ENCODE measurements around the gene SSU72.
"Not testable (repeated sequence)": the region's sequence is repeated elsewhere in the genome, so short reads cannot be mapped to it uniquely, and the experiment has no call there.

SSU72 gene

GRCh38 chr1:1609822-1610485, 35.3 kb upstream of the SSU72 start:
- no peak for DNase-seq

DNA sequence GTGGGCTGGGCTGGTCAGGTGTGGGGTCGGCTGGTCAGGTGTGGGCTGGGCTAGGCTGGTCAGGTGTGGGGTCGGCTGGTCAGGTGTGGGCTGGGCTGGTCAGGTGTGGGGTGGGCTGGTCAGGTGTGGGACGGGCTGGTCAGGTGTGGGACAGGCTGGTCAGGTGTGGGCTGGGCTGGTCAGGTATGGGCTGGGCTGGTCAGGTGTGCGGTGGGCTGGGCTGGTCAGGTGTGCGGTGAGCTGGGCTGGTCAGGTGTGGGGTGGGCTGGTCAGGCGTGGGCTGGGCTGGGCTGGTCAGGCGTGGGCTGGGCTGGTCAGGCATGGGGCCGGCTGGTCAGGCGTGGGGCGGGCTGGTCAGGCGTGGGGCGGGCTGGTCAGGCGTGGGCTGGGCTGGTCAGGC, 31.6 kb upstream of the SSU72 start:
- no peak for DNase-seq

DNA sequence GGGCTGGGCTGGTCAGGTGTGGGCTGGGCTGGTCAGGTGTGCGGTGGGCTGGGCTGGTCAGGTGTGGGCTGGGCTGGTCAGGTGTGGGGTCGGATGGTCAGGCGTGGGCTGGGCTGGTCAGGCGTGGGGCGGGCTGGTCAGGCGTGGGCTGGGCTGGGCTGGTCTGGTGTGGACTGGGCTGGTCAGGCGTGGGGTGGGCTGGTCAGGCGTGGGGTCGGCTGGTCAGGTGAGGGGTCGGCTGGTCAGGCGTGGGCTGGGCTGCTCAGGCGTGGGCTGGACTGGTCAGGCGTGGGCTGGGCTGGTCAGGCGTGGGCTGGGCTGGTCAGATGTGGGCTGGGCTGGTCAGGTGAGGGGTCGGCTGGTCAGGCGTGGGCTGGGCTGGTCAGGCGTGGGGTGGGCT, 31.1 kb upstream of the SSU72 start:
- DNase-seq, result no peak

- DNase-seq, result no peak
Observed at GRCh38 chr1:1605034-1605591, 30.4 kb upstream of the SSU72 start.

- no peak for DNase-seq
Observed at GRCh38 chr1:1604374-1605033, 29.8 kb upstream of the SSU72 start.

- no peak for DNase-seq
Observed at GRCh38 chr1:1603671-1604373, 29.2 kb upstream of the SSU72 start.

DNA sequence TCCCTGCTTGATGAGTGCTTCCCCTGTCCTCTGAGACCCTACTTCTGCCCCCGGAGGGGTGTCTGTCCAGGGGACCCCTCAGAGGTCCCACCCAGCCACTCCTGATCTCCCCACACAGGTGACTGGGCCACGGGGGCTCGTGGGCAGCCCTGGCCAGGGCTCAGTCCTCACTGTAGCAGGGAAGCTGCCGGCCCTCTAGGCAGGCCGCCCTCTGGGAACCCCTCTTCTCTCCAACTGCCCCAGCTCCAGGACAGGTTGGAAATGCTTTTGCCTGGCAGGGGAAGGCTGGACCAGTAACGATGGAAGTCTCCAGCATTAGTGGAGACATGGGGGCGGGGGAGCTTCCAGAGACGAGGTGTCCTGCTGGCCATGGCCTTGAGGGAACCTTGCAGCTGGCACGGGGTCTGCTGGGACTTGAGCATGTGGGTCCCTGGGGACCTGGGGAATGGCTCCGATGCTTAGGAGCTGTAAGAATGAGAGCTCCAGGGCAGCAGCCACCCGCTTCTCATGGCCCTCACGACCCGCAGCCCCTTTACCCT, 28.4 kb upstream of the SSU72 start:
- no peak for DNase-seq

- DNase-seq, result no peak
Observed at GRCh38 chr1:1602304-1602967, 27.8 kb upstream of the SSU72 start.

GRCh38 chr1:1601564-1602303, 27.1 kb upstream of the SSU72 start:
- no peak for DNase-seq

DNA sequence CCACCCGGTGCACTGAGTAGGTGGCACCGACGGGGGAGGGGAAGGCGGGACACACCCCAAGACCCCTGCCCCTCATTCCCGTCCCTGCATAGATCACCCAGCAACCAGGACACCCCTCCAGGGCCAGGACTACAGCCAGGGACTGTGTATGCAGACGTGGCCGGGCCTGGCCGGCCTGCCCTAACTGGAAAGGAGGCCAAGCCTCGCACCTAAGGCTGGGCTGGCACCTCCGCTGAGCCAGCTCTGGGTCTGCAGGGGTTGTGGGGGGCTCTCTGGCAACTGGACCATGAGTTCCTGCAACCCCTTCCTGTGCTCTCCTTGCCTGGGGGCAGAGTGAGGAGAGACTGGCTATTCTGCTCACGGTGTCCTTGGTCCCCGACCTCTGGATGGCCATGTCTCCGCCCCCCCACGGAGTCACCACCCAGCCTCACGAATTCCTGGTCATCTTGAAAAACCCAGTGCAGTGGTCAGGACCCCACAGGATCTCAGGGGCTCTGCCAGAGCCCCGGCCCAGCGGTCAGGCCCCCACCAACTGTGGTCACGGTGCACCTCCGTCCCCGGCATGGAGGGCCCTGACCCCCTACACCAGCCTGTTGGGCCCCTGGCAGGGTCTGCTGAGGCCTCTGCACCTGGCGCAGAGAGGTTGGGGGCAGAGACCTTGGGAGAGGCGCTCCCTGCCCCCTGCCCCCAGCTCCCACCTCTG, 26.3 kb upstream of the SSU72 start:
- DNase-seq, result no peak

DNA sequence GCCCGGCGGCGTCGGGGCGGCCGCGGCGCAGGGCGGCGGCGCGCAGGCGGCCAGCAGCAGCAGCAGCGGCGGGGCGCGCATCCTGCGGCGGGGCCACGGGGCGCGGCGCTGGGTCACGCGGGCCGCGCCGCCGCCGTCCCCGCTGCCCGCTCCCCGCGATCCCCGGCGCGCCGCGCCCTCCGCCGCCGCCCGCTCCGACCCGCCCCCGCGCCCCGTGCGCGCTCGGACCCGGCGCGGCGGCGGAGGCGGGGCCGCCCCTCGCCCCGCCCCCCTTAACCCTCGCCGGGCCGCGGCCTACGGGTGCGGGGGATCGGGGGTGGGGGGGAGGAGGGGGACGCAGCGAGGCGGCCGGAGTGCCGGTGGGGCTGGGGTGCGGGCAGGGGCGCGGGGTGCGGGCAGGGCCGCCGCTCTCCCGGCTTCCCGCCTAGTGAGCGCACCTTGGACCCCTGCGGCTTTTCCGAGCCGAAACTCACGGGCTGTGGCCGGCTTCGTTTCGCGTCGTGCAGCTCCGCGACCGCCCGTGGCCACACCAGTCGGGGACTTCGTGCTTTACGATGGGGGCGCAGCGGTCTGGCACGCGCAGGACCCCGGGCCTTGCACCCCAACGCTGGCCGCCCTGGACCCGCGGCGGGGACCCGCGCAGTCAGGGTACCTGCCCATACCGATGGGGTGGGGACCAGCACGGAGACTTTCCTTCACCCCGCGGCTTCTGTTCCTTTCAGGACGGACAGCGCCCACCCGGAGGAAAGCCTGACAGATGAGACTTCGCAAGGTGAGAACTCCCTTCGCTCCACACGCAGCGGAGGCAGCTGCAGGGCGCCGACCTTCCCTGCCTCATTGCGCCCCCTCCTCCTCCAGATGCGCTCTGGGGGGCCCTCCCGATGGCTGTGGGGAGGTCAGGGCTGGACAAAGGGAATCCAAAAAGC, 25.5 kb upstream of the SSU72 start, which contains the start of gene FNDC10:
TSS of gene FNDC10 (minus strand) at position 201 of the 926 bp plus-strand sequence. CDS start at position 81, 120 bp downstream.
- no peak for DNase-seq

DNA sequence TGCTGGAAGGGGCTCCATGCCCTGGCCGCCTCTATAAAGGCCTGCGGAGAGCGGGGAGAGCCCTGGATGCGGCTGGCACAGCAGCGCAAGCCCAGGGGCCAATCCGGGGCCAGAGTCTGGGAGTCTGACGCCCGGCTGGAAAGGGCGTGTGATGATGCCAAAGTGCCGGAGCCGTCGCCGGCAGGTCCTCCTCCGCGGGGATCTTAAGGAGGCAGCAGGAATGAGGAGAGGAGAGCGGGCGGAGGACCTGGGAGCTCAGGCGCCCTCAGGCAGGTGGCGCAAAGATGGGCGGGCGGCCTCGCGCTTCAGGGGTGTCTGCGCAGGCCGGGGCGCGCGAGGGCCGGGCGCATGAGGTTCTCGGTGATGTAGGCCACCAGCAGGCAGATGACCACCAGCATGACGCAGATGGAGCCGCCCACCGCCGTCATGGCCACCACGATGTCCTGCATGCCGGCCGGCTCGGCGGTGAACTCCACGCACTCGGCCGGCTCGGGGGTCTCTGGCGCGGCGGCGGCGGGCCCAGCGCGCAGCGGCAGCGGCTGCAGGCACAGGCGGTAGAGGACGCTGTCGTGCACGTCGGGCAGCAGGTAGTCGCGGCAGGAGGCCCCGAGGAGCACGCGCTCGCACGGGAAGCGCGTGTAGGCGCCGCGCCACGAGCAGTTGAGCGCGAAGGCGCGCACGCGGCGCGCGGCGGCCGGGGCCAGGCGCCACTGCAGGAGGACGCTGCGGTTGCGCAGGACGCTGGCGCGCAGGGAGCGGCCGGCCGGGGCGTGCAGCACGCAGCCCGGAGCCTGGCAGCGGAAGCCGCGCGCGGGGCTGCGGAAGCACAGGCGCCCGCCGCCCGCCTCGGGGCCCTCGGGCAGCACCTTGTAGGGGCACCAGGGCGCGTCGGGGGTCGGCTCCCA, 24.6 kb upstream of the SSU72 start:
- DNase-seq, result no peak

- no peak for DNase-seq
Observed at GRCh38 chr1:1598720-1599029, 24.0 kb upstream of the SSU72 start.

DNA sequence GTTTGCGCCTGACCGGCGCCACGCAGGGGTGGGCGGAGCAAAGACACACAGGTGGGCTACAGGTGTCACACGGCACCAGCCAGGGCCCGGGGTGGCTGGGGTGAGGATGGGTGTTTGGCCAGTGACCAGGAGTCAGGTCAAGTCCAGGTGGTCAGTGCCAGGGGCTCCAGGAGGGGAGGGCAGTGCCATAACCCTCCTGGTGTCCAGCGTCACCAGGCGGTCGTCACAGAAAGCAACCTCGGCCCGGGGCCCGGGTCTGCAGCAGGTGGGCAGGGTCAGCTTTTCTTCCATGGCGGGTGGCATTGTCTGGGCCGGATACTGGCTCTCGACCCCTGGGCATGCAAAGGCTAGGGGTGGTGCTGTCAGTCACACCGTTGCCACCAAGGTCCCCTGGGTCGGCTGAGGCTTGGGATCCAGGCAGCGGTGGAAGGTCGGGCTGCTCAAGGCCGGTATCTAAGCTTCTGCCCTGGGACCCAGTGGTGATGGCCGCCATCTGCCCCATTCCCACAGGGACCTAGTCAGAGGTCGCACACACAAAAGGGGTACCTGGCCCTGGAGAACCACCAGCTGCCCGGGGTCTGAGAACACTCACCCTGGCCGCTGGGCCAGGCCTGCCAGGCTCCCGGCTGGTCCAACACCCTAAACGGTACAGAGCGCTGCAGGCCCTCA, 23.5 kb upstream of the SSU72 start:
- DNase-seq, result no peak

- no peak for DNase-seq
Observed at GRCh38 chr1:1597275-1597930, 22.7 kb upstream of the SSU72 start.

DNA sequence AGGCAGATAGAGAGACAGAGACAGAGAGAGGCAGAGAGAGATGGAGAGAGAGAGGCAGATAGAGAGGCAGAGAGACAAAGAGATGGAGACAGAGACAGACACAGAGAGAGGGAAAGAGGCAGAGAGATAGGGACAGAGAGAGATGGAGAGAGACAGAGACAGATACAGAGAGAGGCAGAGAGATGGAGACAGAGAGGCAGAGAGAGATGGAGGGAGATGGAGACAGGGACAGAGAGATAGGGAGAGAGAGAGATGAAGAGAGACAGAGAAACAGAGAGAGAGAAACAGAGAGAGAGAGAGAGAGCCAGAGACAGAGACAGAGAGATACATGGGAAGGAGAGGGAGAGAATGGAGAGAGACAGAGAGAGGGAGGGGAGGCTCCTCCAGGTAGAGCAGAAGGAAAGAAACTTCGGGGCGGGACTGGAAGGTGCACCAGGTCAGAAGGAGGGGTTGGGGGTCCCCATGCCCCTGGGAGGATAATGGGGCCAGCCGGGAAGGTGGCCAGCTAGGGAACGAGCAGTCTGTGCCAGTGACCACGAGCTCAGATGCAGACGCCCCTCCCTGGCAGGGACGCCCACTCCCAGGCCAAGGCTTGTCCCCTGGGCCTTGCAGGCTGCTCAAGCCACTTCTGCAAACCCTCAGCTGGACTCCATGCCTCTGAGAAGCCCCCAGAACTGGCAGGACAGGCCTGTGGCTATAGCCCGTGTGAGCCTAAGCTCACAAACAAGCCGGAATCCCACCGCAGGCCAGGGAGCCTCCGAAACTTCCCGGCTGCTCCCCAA, 22.0 kb upstream of the SSU72 start:
- DNase-seq, result no peak

DNA sequence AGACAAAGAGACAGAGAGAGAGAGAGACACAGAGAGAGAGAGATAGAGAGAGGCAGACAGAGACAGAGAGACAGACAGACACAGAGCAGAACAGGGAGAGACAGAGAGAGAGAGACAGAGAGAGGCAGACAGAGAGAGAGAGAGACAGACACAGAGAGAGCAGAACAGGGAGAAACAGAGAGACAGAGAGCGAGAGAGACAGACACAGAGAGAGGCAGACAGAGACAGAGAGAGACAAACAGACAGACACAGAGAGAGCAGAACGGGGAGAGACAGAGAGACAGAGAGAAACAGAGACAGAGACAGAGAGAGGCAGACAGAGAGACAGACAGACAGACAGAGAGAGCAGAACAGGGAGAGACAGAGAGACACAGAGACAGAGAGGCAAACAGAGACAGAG, 20.7 kb upstream of the SSU72 start:
- DNase-seq, result not testable (repeated sequence)
